HG02610 (cell line): ENCODE results near the gene LINC00632.
"Not testable (repeated sequence)": the region's sequence is repeated elsewhere in the genome, so short reads cannot be mapped to it uniquely, and the experiment has no call there.

Experiments
- ATAC-seq: cut with Tn5 transposase; IDR thresholded peaks from one replicate; pipeline ENCODE4 v1.9.1; 2021; ENCODE audit warnings: mild to moderate bottlenecking, moderate library complexity; ENCODE audit not compliant: unreplicated experiment

Gene LINC00632

DNA sequence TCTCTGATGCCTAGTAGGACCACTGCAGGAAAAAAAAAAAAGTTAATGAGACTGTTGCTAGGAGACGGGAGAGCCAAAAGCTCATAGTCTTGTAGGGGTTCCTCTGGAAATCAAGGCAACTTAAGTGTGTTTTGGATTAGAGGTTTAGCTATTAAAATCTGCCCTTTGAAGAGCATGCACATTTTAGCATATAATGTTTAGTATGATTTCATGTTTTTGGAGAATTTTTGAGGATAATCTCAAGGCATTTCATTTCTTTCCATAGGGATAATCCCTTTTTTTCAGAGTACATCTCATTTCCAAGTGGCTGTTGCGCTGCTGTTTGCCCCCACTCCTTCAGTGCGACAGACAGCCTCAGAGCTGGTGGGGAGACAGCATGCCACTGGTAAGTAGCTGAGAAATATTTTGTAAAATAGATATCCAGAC is at the start of gene LINC00632:
LINC00632 (plus strand) TSS at position 339 of the 426 bp plus-strand sequence.
- no peak for ATAC-seq

DNA sequence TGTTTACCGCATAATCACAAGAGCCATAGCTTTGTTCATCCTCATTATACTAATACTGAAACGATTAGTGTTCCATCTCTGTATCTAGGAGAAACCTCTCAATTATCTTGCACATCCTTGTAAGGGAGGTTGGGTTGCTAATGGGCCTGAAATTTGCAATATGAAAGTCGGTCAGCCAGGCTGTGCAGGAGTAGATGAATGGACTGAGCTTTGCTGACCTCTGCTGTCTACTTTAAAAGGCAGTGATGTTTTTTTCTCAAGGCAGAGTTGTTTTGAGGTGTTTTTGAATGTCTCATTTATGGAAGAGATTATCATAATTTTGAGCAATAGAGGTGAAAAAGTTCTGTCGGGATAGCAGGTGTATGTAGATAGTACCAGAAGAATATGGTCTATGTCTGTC is 47.9 kb upstream of the LINC00632 start:
- no peak for ATAC-seq

DNA sequence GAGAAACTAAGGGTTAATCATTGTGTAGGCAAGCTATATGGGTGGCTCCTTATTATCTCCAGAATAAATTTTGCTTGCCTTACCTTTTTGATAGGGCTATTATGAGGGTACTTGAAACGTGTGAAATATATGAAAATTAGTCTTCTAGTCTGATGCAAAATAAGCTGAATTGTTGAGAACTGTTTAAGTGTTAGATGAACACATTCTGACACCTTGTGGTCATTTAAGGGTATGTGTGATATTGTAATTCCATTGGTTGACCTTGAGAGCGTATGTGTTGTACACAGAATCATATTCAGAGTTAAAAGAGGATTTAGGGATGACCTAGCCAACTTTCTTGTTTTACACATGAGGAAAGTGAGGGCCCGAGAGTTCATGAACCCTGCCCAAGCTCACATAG is 44.6 kb upstream of the LINC00632 start:
- no peak for ATAC-seq

DNA sequence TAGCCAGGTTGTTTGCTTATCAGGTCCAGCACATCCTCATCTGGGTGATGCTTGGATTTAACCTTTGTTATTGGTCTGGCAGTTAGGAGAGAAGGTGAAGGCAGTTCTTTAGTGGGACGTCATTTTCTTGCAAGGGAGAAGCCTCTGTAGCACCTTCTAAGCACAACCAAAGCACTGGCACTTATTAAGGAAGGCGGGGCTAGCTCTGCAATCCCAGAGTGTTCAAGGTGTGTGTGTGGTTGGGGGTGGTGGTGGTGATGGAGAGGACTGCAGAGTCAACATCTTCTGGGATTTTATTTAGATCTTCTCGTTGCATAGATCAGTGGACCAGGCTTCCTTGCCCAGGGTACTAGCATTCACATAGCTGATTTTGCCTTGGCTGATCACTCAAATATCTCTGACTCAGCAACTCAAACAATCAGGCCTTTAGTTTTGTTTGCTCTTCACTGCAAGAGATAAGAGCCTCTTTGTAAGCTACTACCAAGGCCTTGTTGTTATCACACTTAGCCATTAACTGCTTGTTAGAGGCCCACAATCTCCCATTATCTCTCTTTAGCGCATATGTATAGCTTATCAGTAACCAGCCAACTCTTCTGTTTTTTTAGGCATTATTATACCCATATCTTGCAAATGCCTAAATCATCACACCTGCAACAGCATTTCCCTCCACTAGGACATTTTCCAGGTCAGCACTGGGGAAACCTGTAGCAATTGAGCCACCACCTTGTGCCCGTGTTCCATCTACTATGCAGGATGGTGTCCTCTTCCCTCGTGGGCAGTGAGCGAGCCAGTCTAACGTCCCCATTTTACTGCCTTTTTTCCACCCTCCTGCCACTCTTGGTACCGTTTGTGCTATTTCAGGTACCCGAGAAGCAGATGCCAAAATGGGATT is 36.5 kb upstream of the LINC00632 start:
- no peak for ATAC-seq

DNA sequence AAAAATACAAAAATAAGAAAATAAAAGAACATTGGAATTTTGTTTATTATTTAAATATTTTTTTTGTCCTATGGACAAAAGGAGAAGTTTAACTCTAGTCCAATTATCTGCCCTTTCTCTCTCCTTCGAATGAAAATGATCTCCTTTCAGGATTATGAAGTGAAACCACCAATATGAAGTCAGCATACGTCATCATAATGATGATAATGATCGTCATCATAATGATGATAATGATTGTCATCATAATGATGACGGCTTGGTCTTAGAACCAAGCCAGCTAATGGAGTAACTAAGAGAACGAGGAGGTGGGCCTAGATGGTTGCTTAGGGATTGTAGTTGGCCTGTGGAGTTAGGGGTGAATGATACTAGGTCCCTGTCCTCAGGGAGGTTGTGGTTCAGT is 21.9 kb upstream of the LINC00632 start:
- no peak for ATAC-seq

DNA sequence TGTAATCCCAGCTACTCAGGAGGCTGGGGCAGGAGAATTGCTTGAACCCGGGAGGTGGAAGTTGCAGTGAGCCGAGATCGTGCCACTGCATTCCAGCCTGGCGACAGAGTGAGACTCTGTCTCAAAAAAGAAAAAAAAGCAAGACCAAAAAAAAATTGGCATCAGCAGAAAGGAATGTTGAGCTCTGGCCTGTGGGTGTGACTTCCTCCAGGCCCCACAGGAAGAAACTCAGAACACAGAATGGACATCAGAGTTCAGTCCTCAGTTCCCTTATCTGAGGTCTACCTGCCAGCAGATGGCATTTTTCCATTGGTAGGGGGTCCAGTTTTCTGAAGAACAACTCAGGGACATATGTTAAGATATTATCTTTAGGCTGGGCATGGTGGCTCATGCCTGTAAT is 18.0 kb upstream of the LINC00632 start:
- ATAC-seq: not testable (repeated sequence)

DNA sequence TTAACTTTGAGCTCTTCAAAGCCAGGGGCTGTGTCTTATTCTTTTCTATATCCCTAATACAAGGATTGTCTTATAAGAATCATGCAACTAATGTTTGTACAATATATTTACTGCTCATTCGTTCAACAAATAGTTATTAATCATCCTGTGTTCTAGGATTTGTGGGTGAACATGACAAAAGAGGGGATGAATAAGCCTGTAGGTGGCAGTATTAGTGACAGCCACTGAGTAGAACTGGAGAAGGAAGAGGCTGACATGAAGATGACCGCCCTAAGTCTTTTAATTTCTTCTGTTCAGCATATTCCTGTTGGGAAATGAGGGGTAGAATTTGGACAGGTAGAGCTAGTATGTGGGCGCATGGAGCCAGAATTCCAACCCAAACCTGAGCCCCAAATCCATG is 11.9 kb upstream of the LINC00632 start:
- no peak for ATAC-seq

DNA sequence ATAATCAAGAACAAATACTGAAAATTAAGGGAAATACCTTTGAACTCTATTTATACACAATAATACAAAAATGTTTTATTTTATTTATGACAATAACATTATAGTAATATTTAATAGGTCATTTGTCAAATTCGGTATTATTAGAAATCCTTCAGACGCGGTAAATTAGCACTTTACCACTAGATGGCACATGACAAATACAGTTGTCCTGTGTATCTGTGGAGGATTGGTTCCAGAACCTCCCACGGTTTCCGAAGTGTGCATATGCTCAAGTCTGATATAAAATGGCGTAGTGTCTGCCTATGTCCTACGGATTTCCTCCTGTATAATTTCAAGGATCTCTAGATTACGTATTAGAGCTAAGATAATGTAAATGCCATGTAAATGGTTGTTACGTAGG is 8.1 kb upstream of the LINC00632 start:
- ATAC-seq: peak; percentile 57

DNA sequence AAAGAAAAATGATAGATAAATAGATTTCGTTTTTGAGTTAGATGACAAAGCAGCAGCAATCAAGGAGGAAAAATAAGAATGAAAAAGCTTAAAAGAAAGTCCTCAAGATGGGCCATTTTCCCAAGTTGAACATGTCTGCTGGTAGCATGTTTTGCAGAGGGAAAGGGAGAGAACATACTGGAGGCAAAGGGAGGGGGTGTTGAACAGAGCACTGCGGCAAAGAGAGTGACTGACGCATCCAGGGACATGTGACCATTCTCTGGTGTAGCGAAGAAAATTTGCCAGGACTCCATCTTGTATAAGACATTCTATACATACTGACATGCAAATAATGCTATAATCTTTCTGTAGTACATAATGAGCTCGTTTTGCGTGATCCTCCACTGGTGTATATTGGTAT is 1.2 kb downstream of the LINC00632 start:
- ATAC-seq: no peak

DNA sequence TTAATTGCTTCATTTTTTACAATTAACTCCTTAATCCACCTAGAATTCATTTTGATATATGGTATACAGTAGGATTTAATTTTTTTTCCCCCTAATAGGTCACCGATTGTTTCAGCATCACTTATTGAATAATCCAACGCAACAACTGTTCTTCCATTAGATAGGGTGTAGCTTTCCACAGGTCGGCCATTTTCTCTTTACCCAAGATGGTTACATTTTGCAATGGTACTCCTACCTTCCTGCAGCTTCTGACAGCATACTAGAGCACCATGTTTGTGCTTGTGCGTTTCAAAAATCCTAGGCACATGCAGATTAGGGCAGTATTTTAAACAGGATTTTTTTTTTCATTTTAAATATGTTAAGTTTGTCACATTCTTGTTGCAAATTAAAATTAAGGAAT is 2.3 kb downstream of the LINC00632 start:
- ATAC-seq: no peak

DNA sequence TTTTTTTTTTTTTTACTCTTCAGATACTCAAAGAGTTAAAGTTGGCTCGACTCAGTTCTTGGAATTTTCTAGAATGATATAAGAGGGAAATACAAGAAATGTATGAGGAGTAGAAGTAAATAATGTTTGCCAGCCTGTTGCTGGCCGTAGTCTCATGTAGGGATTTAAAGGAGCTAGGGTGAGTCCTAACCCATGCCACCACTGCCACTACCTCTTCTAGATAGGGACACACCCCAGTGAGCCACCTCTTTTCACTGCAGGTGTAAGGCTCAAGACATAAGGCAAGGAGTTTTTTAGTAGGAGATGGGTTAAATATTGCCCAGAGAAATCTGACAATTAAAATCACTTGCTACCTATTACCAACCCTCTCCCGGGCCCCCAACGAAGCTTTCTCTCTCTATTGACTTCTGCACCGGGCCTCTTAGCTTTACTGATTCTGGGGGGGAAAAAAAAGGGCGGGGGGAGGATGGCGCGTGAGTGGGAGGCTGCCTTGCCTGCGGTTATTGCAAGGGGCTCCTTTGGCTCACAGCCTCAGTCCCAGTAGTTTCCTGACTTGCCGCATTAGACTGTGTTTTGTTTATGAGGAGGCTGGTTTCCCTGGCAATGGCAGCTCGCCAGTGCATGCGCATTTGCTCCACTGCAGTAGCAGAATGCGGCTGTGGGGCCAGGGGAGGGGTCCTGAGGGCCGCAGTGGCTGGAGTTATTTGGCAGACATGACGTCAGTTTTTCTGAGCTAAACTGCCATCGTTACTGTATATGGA is 3.0 kb downstream of the LINC00632 start:
- peak; percentile 49 for ATAC-seq

DNA sequence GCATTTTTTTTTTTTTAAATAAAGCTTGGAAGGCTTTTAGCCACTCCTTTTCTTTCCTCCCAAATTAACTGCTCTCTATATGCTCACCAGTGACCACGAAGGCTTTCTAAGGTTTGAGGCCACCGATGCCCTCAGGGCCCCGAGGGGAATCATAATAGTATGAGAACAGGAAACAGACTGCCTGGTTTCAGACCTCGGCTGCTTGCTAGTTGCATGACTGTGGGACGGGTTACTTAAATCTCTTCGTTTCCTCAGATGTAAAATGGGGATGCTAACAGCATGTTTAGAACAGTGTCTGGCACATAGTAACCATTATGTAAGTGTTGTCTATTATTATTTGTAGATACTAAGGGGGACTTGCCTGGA is 3.6 kb downstream of the LINC00632 start:
- peak; percentile 43 for ATAC-seq

DNA sequence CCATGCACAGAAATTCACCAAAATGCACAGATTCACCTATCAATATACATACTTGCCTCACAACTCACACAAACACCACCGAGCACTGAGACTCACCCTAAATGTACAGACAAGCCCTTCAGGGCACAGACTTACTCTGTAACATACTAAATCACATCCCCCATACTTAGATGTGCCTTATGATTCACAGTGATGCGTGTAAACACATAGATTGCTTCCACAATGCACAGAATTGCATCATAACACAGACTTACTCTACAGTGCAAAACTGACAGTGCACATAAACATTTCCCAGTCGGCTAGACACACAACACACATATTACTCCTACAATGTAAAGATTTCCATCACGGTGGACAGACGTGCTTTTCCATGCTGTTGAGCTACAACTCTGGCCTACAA is 6.2 kb downstream of the LINC00632 start:
- ATAC-seq: no peak

DNA sequence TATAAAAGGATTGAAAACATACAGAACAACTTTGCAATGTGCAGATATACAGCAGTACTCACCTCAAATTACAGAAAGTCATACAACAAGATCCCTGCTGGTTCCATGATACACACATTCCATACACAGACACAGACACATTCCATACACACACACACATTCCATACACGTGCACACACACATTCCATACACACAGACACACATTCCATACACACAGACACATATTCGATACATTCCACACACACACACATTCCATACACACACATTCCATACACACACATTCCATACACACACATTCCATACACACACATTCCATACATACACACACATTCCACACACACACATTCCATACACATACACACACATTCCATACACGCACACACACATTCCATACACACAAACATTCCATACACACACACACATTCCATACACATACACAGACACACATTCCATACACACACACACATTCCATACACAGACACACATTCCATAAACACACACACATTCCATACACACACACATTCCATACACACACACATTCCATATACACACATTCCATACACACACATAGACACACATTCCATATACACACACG is 13.7 kb downstream of the LINC00632 start:
- ATAC-seq: no peak

DNA sequence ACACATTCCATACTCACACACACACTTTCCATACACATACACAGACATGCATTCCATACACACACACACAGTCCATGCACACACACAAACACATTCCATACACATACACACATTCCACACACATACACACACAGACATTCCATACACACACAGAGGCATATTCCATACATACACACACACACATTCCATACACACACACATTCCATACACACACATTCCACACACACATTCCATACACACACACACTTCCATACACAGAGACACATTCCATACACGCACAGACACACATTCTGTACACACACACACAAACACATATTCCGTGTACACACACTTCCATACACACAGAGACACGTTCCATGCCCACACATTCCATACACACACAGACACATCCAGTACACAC is 14.8 kb downstream of the LINC00632 start:
- no peak for ATAC-seq

DNA sequence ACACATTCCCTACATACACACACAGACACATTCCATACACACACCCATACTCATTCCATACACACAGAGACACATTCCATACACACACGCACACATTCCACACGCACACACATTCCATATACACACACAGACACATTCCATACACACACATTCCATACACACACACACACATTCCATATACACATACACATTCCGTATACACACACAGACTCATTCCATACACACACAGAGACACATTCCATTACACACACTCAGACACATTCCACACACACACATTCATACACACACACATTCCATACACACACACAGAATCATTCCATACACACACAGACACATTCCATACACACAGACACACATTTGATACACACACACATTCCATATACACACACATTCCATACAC is 15.2 kb downstream of the LINC00632 start:
- no peak for ATAC-seq

DNA sequence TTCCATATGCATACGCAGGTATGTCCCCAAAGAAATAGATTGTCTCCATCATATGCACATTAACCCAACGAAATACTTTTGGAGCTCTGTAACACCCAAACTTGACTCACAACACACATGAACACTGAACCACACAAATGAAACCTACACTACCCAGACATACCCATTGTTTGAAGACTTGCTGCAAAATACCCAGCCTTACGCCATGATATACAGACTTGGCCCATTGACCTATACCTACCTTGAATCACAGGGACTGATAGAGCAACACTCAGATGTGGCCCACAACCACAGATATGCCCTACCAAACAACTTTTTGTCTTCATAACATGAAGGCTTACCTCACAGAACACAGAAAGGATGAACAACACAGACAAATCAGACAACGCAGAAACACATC is 15.9 kb downstream of the LINC00632 start:
- ATAC-seq: no peak

DNA sequence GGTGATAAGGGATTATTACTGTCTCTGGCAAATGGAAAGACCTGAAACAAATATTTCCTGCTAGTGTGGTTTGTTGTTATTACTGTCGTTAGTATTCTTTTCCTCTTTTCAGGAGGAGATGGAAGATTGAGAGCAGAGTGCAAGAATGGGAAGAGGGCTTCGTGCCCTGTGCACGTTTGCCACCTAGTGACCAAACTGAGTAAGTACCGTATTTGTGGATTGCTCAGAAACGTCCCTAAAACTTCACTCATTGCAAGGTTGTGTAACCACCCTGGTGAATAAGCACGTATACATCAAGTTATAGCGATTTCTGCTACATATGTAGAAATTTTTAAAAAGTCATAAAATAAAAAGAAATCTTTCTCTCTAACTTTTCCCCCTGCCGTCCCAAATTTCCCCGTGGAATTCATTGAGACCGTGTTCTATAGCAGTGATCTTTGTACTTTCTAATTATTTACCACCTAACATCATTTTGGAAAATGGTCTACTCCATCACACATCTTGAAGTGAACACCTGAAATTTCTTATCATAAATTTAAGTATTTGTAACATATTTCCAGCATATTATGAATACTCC is 24.3 kb downstream of the LINC00632 start:
- no peak for ATAC-seq

DNA sequence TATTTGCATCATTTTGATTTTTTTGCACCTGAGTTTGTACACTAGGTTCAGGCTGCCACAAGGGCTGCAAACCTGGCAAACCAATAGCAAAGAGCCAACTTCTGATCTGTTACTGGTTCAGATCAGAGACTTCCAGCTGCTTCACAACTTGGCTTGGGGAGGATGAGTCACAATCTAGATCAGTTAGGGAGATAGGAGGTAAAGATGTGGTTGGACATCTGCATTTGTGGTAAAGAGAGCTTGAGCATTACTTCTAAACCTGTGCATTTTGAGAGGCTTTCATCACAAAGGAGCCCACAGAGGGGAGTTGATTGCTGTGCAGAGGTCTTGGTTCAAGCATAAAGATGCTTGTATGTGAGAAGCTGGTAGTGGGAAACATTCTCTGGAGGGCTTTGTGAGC is 34.5 kb downstream of the LINC00632 start:
- no peak for ATAC-seq

DNA sequence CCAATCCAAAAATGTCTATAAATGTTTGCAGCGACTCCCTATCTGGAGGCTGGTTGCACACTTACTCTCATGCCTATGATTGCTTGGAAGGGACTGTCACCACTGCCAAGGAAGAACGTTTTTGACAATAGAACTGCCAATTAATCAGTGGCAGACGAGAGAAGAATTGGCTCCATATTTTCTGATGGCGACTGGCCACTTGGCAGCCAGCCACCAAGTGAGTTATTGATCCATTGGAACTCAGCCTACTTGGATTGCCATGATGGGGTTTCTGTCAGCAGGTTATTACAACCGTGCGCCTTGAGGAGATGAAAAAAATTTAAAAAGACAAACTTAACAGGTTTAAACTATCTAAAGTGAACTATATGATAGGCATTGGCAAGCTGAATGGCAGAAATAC is 47.4 kb downstream of the LINC00632 start:
- no peak for ATAC-seq

DNA sequence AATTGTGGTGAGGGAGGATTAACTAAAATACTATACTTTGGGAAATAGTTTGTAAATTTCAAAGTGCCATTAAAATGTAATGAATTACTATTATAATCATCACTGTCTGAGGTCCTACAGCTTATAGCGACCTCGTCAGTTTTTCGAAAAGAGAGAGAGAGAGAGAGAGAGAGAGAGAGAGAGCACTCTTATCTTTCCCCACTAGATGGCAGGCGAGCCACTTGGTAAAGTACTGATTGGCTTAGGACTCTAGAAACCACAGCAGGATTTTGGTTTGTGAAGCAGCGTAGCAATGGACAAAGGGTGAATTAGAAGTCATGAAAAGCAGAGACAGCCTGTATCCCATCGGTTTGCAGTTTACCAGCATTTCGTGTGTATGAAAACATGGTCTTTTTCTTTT is 52.5 kb downstream of the LINC00632 start:
- ATAC-seq: peak; percentile 68
